Kasumi-1 (cell line): ENCODE results near the gene HERPUD1.
"Not testable (repeated sequence)": the region's sequence is repeated elsewhere in the genome, so short reads cannot be mapped to it uniquely, and the experiment has no call there.

Experiments used
- DNase-seq, 2 experiments: peaks; one replicate each; lab custom pipeline; 2025; lab: John Stamatoyannopoulos, UW

The HERPUD1 gene

GRCh38 chr16:56931892-56932720 lies at the start of gene HERPUD1:
HERPUD1 (plus strand) TSS chr16:56932142; CDS start chr16:56932245, 103 bp downstream.
- peak; percentile 95 for DNase-seq

- DNase-seq, result no peak
Observed at GRCh38 chr16:56883586-56883985, 48.4 kb upstream of the HERPUD1 start.

- no peak for DNase-seq
Observed at GRCh38 chr16:56884026-56884582, 47.8 kb upstream of the HERPUD1 start.

- not testable (repeated sequence) for DNase-seq
Observed at GRCh38 chr16:56884929-56885328, 47.0 kb upstream of the HERPUD1 start.

GRCh38 chr16:56885446-56886162 lies 46.3 kb upstream of the HERPUD1 start:
- DNase-seq, result no peak

GRCh38 chr16:56886296-56886695 lies 45.6 kb upstream of the HERPUD1 start:
- DNase-seq, result no peak

GRCh38 chr16:56886826-56887225 lies 45.1 kb upstream of the HERPUD1 start:
- no peak for DNase-seq

GRCh38 chr16:56888806-56889205 lies 43.1 kb upstream of the HERPUD1 start:
- no peak for DNase-seq

GRCh38 chr16:56889206-56889605 lies 42.7 kb upstream of the HERPUD1 start:
- no peak for DNase-seq

GRCh38 chr16:56891685-56892084 lies 40.3 kb upstream of the HERPUD1 start:
- DNase-seq, result no peak

GRCh38 chr16:56892705-56893104 lies 39.2 kb upstream of the HERPUD1 start:
- no peak for DNase-seq

GRCh38 chr16:56894331-56894917 lies 37.5 kb upstream of the HERPUD1 start:
- DNase-seq, result no peak

GRCh38 chr16:56895813-56896212 lies 36.1 kb upstream of the HERPUD1 start:
- no peak for DNase-seq

- no peak for DNase-seq
Observed at GRCh38 chr16:56896244-56896643, 35.7 kb upstream of the HERPUD1 start.

- DNase-seq, result no peak
Observed at GRCh38 chr16:56897026-56897799, 34.7 kb upstream of the HERPUD1 start.

- no peak for DNase-seq
Observed at GRCh38 chr16:56898847-56899246, 33.1 kb upstream of the HERPUD1 start.

- DNase-seq, result no peak
Observed at GRCh38 chr16:56903866-56904265, 28.1 kb upstream of the HERPUD1 start.

- DNase-seq, result no peak
Observed at GRCh38 chr16:56907401-56907800, 24.5 kb upstream of the HERPUD1 start.

- no peak for DNase-seq
Observed at GRCh38 chr16:56909527-56909979, 22.4 kb upstream of the HERPUD1 start.

GRCh38 chr16:56910112-56910511 lies 21.8 kb upstream of the HERPUD1 start:
- no peak for DNase-seq

- DNase-seq, result peak; percentile 92 to 94
Observed at GRCh38 chr16:56910654-56911539, 21.0 kb upstream of the HERPUD1 start.
